C4-2B (cell line): Measurements from ENCODE around the gene THBS2.

Experiments used
- H3K27ac ChIP-seq: fragments of 450-650 bp; 2 replicates; pipeline ENCODE4 v1.5.1; 2017
- CTCF ChIP-seq: fragments of 450-650 bp; conservative IDR thresholded peaks from 2 replicates; pipeline ENCODE4 v1.5.1; 2017; ENCODE audit warnings: mild to moderate bottlenecking
- ZFX ChIP-seq: fragments of 450-650 bp; IDR thresholded peaks from 2 replicates; pipeline ENCODE4 v1.6.1; 2017

Gene THBS2

GRCh38 chr6:169176361-169176991 lies 77.2 kb downstream of the THBS2 start:
- TF ChIP-seq CTCF (no peak), ZFX (no peak)
- no peak overlapping the region for H3K27ac ChIP-seq

GRCh38 chr6:169175360-169175887 lies 78.2 kb downstream of the THBS2 start:
- H3K27ac ChIP-seq: no peak overlapping the region
- TF ChIP-seq ZFX: no peak
- TF ChIP-seq CTCF: no peak

- TF ChIP-seq CTCF (no peak), ZFX (no peak)
- H3K27ac ChIP-seq: no peak overlapping the region
Observed at GRCh38 chr6:169174516-169175359, 78.9 kb downstream of the THBS2 start.

GRCh38 chr6:169173532-169174268 lies 79.9 kb downstream of the THBS2 start:
- H3K27ac ChIP-seq: no peak overlapping the region
- TF ChIP-seq CTCF (no peak), ZFX (no peak)

- H3K27ac ChIP-seq: no peak overlapping the region
- TF ChIP-seq ZFX (no peak), CTCF (no peak)
Observed at GRCh38 chr6:169172946-169173345, 80.7 kb downstream of the THBS2 start.

- no peak for TF ChIP-seq CTCF
- no peak for TF ChIP-seq ZFX
Observed at GRCh38 chr6:169172456-169172855, 81.2 kb downstream of the THBS2 start.

GRCh38 chr6:169171951-169172350 lies 81.7 kb downstream of the THBS2 start:
- H3K27ac ChIP-seq: no peak overlapping the region
- TF ChIP-seq CTCF (no peak), ZFX (no peak)

More at GRCh38 chr6:169172456-169172855, 81.2 kb downstream of the THBS2 start:
- H3K27ac ChIP-seq: no peak overlapping the region
